ENCODE data around the gene SLC6A9.

The SLC6A9 gene

GRCh38 chr1:43981636-43982035, 49.6 kb downstream of the SLC6A9 start:
- DNase-seq: no peak

- no peak for DNase-seq
These were observed 50.1 kb downstream of the SLC6A9 start for GRCh38 chr1:43981135-43981491.

GRCh38 chr1:43980255-43981134, 50.8 kb downstream of the SLC6A9 start:
- DNase-seq: peak; percentile 18

- peak; percentile 75 for DNase-seq
These were observed 51.6 kb downstream of the SLC6A9 start for GRCh38 chr1:43979528-43980254.

- no peak for DNase-seq
These were observed 52.1 kb downstream of the SLC6A9 start for GRCh38 chr1:43979261-43979527.

- peak; percentile 71 for DNase-seq
These were observed 52.6 kb downstream of the SLC6A9 start, which contains the start of gene B4GALT2 for GRCh38 chr1:43978551-43979260. Gene B4GALT2, plus strand, starts transcription at chr1:43979210. Its CDS starts 1,951 bp downstream, at chr1:43981161.

GRCh38 chr1:43978264-43978550, 53.1 kb downstream of the SLC6A9 start:
- DNase-seq: no peak

GRCh38 chr1:43977376-43978263, 53.6 kb downstream of the SLC6A9 start:
- no peak for DNase-seq

- DNase-seq: no peak
These were observed 54.4 kb downstream of the SLC6A9 start for GRCh38 chr1:43976890-43977289.

- no peak for DNase-seq
These were observed 55.2 kb downstream of the SLC6A9 start for GRCh38 chr1:43976045-43976444.

GRCh38 chr1:43975249-43975961, 55.9 kb downstream of the SLC6A9 start:
- no peak for DNase-seq

- peak; percentile 96 for DNase-seq
These were observed 56.6 kb downstream of the SLC6A9 start, which contains the start of gene ATP6V0B for GRCh38 chr1:43974443-43975248. Gene ATP6V0B, plus strand, starts transcription at chr1:43974960. Its CDS starts 81 bp downstream, at chr1:43975041.

GRCh38 chr1:43973981-43974442, 57.2 kb downstream of the SLC6A9 start:
- DNase-seq: no peak

GRCh38 chr1:43971336-43971980, 59.8 kb downstream of the SLC6A9 start:
- no peak for DNase-seq

GRCh38 chr1:43970911-43971310, 60.4 kb downstream of the SLC6A9 start:
- no peak for DNase-seq

GRCh38 chr1:43970502-43970901, 60.8 kb downstream of the SLC6A9 start:
- no peak for DNase-seq

- peak; percentile 91 for DNase-seq
These were observed 61.4 kb downstream of the SLC6A9 start, which contains the start of gene DPH2 for GRCh38 chr1:43969746-43970466. Gene DPH2, plus strand, starts transcription at chr1:43970010. Its CDS starts 166 bp downstream, at chr1:43970176.

GRCh38 chr1:43969416-43969745, 61.9 kb downstream of the SLC6A9 start:
- DNase-seq: no peak

GRCh38 chr1:43968348-43968948, 62.8 kb downstream of the SLC6A9 start:
- no peak for DNase-seq

Measured in retina (tissue), 1 donor.